Hematopoietic multipotent progenitor cell treated with erythropoietin and hydrocortisone succinate and interleukin-3 and kit ligand, for 4 days (in vitro differentiated cells): ENCODE results near the gene SND1.
"Not testable (repeated sequence)": the region's sequence is repeated elsewhere in the genome, so short reads cannot be mapped to it uniquely, and the experiment has no call there.

ENCODE experiments used
- DNase-seq: peaks from one replicate; pipeline ENCODE4 v3.0.0-alpha.2; 2015

The SND1 gene

DNA sequence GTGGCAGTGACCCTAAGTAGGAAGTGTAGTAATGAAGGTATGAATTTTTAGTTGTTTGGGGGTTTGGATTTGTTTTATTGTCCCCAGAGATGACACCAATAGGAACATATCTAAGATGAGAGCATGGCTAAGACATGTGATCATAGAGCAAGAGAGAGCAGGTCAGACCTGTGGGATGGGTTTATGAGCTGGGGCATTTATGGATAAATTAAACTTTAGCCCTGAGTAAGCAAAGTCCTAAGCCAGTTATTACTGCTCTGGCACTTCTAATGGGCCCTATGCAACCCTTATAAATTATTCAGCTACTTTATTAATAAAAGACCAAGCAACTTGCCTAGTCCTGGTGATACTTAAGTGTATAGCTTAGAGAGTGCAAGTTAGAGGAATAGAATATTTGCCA lies 294.1 kb downstream of the SND1 start:
- no peak for DNase-seq

DNA sequence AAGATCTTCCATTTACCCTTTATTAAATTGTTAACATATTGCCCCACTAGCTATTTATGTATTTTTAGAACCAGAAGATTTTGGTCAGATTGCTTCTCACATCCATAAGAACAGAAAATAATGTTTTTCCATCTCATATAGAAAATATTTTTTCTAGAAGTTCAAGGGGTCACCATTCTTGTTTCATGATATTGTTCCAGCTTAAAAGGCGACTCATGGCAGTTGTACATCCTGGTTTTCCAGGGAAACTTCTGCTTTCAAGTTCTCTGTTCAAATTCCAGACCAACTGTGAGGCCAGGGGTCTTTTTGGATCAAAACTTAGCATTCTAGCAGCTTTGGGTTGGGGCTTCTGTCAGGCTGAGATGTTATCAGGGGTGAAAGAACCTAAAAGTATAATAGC lies 294.9 kb downstream of the SND1 start:
- DNase-seq, result no peak

DNA sequence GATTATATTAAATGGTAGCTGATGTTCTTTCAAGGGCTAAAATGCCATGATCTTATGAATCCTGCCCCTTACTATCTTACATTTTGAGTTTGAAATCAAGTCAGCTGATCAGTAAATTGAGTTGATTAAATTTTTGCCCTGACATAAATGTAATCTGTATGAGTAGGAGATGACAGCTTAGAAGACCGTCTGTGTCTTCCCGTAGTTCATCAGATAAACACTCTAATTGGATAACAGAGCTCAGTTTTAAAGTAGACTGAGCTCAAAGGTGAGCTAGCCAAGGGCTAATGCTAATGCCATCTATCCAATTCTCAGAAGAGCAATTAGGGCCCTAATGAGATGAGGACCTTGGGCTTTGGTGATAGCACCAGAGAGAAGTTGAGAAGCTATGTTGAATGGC lies 296.3 kb downstream of the SND1 start:
- no peak for DNase-seq

DNA sequence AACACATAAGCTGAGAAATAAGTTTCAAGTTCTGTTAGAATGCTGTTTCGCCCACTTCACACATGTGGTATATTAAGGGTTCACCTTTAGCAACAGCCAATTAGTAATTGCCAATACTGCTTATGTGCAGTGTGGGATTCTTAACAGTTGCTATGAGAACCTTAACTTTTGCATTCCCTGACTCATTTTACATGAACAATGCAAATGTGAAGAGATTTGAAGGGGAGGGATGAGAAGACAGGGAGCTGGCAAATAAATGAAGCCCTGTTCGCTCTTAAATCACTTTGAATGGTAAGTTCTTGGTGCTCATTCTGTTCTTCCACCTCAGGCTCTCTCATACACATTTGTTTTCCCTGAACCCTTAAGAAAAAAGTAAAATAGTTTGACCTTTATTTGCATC lies 296.9 kb downstream of the SND1 start:
- DNase-seq, result no peak

DNA sequence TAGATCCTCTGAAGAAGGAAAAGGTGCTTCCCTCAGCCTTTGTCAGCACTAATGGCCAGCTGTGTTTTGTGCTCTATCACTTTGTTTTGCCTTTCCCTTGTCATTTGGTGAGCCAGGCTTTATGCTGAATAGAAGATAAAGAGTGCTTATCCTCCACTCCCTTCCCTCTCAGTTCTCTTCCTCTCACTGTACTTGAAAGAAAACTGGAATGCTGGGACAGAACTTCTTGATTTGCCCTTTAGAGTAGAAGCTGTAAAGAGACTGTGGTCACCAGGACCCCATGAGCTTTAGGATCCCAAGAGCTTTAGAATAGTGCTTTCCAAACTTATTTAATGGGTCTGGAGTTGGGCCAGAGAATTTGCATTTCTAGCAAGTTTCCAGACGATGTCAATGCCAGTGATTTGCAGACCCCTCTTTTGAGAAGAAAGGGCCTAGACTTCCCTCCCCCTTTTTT lies 297.8 kb downstream of the SND1 start:
- no peak for DNase-seq

DNA sequence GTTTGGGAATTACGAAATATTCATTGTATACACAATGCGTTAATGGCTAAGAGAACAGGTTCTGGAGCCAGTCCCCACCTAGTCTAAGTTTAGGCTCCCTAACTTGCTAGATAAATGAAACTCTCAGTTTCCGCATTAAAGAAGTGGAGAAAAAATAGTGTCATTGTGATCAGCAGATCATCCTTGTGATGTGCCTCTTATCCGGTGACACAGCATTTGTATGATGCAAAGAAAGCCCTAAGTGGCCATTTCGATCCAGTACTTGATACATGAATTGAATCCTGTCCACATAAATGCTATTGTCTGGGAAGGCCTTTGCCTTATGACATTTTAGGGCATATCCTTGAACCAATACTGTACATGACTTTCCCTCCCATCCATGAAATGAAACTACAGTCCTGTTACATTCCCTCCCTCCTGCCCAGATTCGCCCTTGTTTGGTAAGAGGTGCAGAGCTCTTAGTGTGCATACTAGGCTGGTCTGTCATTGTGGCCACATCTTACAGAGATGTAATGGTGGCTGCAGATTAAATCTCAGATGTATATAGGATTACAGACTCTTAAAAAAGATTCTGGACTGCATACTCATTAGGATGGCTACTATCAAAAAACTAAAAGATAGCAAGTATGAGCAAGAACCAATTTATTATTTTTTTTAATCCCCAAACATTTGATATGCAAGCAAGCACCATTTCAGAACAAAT lies 298.4 kb downstream of the SND1 start:
- DNase-seq, result no peak

DNA sequence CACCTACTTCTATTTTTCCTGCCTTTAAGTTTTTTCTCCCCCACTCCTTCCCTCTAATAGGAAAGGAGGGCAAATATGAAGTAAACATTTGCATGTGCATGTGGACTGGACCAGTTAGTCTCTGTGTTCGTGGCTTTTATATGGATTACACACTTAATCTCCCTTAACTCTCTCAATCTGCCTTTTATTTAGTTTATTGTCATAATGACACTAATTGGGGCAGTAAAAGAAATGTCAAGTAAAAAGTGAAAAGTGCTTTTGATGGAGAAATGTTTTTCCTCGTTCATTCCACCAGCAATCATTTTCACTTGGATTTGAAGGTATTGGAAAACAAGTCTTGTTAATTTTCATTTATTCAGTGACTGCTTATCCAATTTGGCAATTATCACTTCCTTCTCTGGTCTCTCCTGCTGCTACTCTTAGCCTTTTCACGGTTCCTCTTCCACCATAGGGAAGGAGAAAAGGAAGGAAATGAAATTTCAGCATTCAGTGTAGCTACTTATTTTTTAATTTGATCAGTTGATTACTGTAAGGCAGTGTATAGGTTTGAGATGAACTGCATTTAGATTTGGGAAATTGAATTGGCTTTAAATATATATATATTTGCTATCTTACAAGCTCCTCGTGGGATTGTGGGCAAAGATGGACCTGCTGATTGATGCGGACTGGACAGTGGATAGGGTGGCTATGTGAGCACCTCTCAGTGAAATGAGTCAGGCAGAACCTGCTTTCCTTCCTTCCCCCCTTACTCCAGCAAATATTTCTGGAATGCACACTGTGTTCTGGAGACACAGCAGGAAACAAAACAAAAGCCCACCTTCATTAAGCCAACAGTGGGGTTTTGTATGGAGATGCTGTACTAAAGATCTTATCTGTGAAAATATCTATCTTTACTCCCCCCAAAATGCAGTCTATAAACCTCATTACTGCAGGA lies 301.7 kb downstream of the SND1 start:
- no peak for DNase-seq

DNA sequence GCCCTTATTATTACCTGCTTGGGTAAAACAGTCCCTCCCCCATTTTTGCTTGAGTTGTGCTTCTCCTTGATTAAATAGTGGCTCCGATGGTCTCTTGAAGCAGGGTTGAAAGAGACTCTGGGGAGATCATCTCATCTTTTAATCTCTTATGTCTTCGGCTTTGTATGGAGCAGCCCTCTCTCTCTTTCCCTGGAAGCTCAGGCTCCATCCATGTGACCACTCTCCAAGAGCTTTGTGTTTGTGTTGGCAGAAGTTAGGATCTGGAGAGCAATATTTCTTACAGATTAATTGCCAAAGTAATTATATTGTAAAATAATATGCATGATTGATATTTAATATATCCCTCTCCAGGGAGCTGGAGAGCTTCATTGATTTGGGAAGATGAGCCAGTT lies 302.4 kb downstream of the SND1 start:
- DNase-seq, result no peak

DNA sequence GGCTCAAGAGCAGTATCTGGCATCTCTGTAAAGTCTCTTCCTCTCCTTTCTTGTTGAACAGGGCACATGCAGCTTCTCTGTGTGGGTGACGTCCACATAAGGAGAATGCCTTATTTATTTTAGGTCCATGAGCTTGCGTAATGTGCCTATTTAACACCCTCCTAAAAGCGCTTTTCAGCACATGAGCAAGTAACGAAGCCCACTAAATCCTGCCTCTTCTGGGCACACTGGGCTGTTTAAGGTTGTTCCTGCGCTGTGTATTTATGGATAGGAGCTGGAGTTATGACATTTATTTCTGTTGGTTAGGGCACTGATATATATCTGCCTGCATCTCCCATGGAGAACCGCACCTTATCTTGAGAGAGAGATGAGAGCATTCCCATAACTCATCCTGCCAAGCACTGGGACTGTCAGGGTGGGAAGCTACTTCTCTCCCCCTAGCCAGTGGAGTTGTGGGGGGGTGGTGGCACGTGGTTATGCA lies 303.1 kb downstream of the SND1 start:
- no peak for DNase-seq

DNA sequence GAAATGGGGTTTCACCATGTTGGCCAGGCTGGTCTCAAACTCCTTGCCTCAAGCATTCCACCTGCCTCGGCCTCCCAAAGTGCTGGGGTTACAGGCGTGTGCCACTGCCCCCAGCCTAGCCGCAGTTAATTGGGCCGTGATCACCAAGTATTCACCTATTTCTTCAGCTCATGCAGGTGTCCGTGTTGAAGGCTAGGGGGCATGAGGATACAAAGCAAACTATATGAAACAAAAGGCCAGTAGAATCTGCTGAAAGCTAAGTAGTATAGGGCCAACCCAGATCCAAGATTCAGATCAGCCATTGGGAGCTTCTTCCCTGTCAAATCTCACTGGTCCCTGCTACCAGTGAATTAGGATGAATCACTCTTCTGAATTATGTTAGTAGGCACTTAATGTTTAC lies 305.9 kb downstream of the SND1 start:
- no peak for DNase-seq

DNA sequence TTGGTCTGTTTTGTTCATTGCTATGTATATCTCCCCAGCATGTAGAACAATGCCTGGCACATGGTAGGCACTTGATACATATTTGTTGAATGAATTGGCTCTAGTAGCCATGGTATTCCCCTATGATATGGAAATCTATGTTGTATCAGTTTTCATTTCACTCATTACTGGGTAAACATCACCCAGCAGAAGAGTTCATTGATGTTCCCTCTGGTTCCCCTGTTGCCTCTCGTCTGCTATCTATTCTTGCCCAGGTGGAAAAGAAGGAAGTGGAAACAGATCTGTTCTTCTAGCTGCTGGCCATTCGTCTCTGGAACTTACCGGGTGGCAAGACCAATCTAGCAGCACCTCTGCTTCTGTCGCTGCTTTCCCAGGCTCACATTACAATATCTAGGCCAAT lies 307.8 kb downstream of the SND1 start:
- no peak for DNase-seq

DNA sequence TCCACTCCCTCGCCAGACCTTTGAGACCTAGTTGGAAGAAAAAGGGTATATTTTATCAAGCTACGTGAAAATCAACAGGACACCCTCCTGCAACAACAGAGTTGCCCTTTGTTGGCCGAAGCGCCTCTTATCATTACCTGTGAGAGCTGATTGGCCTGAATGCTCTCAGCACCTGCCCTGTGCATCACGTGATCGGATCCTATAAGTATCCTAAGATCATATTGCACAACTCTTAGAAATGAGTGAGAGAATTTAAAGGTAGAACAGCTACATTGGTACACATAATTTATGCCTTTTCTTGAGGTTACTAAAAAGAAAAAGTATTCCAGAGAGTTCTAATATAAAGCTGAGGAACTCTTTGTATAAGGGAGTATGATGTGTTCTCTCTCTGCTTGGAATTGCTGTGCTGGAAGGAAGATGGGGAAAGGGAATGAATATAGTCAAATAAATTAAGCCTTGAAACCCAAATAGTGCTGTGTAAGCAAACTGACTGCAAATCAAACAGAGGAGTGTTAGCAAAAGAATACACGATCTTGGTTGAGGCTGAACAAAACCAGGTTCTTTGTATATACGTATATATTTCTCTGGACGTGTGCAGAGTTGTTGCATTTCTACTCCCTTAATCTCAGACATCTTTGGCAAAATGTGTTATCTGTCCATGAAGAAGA lies 309.9 kb downstream of the SND1 start:
- no peak for DNase-seq

DNA sequence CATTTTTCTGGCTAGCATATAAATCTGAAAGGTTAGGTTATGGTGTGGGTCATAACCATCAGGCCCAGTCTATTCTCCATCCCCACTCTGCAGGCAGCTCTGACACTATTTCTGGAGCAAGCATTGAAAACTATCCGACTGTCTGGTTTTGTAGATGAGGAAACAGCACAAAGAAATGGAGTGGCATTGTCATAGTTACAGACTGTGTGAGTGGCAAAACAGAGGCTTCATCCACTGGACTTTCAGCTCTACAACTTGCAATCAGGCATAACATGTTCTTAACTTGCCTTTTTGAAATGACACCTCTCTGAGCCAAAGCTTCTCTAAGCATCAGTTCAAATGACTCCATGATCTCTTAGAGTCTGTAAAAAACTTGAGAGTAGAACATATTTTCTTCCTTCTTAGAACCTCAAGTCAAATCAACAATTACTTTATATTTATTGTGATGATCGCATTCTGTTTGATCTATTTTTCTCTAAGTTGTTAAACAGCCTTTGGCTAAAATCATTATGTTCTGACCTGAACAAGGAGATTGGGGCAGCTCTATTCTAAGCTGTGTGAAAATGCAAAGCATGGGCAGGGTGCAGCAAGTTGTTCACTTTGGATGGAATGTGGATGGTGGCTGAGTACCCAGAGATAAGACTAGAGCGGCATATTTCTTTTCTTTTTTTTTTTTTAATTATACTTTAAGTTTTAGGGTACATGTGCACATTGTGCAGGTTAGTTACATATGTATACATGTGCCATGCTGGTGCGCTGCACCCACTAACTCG lies 310.8 kb downstream of the SND1 start:
- no peak for DNase-seq

DNA sequence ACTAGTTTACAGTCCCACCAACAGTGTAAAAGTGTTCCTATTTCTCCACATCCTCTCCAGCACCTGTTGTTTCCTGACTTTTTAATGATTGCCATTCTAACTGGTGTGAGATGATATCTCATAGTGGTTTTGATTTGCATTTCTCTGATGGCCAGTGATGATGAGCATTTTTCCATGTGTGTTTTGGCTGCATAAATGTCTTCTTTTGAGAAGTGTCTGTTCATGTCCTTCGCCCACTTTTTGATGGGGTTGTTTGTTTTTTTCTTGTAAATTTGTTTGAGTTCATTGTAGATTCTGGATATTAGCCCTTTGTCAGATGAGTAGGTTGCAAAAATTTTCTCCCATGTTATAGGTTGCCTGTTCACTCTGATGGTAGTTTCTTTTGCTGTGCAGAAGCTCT lies 311.9 kb downstream of the SND1 start:
- not testable (repeated sequence) for DNase-seq

DNA sequence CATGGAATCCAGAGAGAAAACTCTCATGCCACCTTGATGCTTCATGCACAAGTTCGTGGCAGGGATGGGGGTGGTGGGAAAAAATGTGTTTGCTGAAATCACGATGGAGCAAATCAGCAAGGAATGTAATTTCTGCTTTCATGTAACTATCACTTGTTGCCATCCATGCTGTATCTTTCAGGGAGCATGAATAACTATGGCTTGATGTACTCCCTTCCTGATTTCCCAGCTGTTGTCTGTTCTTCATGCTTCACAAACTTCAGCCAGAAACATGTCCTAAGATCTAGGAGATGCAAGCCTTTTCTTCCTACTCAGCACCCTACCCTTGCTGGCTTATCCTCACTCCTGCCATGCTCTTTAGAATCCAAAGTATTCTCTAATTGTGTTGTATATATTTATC lies 315.3 kb downstream of the SND1 start:
- DNase-seq, result no peak

DNA sequence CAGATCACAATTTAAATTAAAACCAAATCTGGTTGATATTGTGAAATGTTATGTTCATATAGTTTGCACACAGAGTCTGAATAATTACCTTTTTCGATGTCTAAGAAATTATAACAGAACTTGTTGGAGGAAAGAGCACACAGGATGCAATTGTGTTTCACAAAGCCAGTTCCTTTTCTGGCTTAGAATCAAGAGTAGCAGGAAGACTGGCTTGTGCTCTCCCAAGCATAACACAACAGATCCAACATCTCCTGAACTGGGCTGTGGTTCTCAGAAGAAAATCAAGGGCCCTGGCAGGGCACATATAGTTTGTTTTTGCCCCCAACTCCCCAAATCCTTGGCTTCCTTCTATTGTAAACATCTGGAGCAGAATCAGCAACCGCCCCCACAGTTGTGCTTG lies 316.6 kb downstream of the SND1 start:
- DNase-seq, result no peak

DNA sequence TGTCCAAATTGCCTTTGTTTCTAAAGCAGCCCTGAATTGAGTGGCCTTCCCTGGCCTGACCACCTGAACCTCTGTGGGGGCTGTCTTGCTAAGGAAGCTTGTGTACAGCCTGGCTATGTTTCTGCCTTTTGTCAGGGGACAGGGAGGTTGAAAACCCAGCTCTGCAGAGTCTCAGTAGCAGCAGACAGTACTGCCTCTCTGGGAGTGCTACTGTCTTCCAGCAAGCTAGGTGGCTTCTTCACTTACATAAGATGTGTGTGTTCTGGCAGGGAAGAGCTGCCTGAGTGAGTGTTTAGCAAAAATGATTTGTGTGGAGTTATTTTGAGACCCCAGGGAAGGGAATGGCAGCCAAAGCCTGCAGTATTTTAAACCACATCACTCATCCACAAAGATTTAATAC lies 321.8 kb downstream of the SND1 start:
- DNase-seq, result no peak

DNA sequence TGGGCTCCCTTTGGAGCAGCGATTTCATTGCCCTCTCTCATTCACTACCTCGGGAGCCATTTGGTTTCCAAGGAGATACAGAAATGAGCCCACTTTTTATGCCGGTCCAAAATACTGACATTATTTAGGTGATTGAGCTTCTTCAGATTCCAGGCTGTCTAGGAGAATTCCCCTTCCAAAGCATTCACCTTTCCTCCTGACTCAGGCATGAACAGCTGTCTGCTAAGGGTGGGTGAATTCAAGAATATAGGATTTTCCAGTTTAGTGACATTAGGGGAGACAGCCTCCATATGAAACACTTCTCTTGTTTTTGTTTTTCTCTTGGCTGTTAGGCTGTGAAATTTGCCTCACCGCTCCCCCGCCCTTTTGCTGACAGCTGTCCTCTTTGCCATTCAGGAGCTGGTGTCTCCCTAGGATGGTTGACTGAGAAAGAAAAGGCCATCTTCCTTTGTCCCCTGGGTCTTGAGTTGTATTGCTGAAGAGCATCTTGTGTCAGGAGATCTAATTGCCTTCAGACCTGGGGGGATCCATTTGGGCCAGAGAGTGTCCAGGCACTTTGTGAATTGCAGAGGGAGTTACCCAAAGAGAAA lies 322.5 kb downstream of the SND1 start:
- no peak for DNase-seq

DNA sequence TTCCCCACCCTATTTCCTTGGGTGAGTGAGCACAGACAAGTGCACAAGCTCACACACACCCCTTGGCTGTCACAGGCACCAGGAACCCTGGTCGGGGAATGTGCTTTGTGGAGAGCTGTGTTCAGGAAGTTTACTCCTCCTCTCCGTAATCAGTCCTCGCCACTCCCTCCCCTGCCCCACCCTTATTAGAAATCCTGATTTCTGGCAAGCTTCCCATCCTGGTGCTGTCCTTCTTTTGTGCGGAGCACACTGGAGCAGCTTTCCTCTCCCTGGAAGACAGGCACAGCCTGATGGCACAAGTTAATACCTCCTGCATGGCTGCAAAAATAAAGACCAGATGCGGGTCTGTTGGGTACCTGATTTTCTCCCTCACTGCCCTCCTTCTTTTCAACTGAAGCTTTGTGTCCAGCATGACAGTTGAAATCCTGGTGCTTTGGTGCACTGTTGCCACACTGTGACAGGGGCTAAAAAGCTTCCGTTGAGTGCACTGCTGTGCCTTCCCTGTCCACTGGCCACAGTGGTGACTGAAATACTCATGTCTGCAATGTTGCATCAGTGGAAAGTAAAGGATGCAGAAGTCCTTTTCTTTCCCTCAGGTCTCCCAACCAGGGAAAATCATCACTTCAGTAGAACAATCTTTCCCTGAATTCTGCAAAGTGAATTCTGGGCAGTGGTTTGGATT lies 324.2 kb downstream of the SND1 start:
- DNase-seq, result no peak

DNA sequence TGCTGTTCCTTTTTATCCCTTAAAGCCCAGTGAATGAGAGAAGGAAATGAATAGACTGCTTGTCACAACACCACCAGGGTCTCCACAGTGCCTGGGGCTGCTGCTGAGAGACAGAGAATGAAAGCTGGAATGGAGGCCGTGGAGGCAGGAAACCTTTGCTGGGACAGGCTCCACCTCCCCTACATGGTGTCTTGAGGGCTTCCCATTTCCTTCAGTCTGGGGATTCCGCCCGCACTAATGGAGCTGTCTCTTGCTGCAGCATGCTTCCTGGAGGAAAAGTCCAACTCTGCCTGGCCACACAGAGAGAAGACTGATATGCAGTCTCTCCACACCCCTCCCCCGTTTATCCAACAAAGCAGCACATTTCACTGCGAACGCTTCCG lies 324.7 kb downstream of the SND1 start:
- no peak for DNase-seq

DNA sequence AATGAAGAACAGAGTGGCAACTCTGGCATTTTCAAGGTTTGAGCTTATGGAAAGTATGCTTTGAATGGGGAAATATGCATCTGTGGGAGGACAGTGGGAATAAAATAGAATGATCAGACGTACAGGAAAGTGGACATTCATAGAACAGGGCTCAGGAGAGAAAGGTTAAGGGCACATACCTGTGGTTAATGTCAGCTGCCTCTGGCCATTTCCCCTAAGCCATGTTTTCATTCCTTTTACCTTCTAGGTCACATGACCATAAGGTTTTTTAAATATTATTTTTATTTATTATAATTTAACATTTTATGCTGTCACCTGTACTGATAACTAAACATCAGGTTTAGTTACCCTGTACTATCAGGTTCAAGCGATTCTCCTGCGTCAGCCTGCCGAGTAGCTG lies 326.4 kb downstream of the SND1 start:
- DNase-seq, result no peak
